Neuronal stem cell (in vitro differentiated cells): ENCODE results near the gene CACNA1H.
"Not testable (repeated sequence)": the region's sequence is repeated elsewhere in the genome, so short reads cannot be mapped to it uniquely, and the experiment has no call there.

Source experiments
- DNase-seq: peaks from one replicate; pipeline ENCODE4 v3.0.0-alpha.2; 2013; ENCODE audit warnings: low spot score
- H2AFZ ChIP-seq: one replicate; pipeline ENCODE4 v1.6.1; 2013; ENCODE audit warnings: mild to moderate bottlenecking, low read length, inconsistent platforms
- H2AK5ac ChIP-seq: 2 replicates; pipeline ENCODE4 v1.6.1; 2013; ENCODE audit warnings: low read depth, mild to moderate bottlenecking, inconsistent platforms, low read length, moderate library complexity, mixed read lengths
- H2BK120ac ChIP-seq: 2 replicates; pipeline ENCODE4 v1.6.1; 2013; ENCODE audit warnings: low read depth, mild to moderate bottlenecking, inconsistent platforms, low read length, moderate library complexity, mixed read lengths
- H2BK12ac ChIP-seq: one replicate; pipeline ENCODE4 v1.6.1; 2013; ENCODE audit warnings: low read length, inconsistent platforms
- H2BK15ac ChIP-seq: 2 replicates; pipeline ENCODE4 v1.6.1; 2013; ENCODE audit warnings: mild to moderate bottlenecking, low read length, inconsistent platforms, mixed read lengths
- H2BK5ac ChIP-seq: one replicate; pipeline ENCODE4 v1.6.1; 2013; ENCODE audit warnings: inconsistent platforms, mild to moderate bottlenecking, low read length, moderate library complexity
- H3K14ac ChIP-seq: one replicate; pipeline ENCODE4 v1.6.1; 2013; ENCODE audit warnings: low read length, inconsistent platforms
- H3K18ac ChIP-seq: 2 replicates; pipeline ENCODE4 v1.6.1; 2013; ENCODE audit warnings: low read length, inconsistent platforms
- H3K23ac ChIP-seq: 2 replicates; pipeline ENCODE4 v1.6.1; 2013; ENCODE audit warnings: low read depth, mild to moderate bottlenecking, mixed read lengths, low read length, inconsistent platforms; ENCODE audit not compliant: poor library complexity
- H3K27ac ChIP-seq: replicated peaks from 3 replicates; pipeline ENCODE4 v1.5.1; 2013; ENCODE audit warnings: low read length, inconsistent platforms
- H3K27me3 ChIP-seq, 3 experiments: 2 replicates each; pipeline ENCODE4 v1.6.1; 2013; ENCODE audit warnings: low read length in 3 of 3, mild to moderate bottlenecking in 2 of 3, inconsistent platforms in 1 of 3, low read depth in 1 of 3, mixed read lengths in 1 of 3, moderate library complexity in 1 of 3; ENCODE audit not compliant: control insufficient read depth in 3 of 3, insufficient read depth in 3 of 3
- H3K36me3 ChIP-seq, 2 donors: replicated peaks in 1 of 2; 2 replicates each; pipeline ENCODE4 v1.6.1; 2013; ENCODE audit warnings: low read length in 2 of 2; ENCODE audit not compliant: control insufficient read depth in 2 of 2, insufficient read depth in 2 of 2
- H3K4ac ChIP-seq: 2 replicates; pipeline ENCODE4 v1.6.1; 2013; ENCODE audit warnings: inconsistent platforms, mild to moderate bottlenecking, low read length, moderate library complexity
- H3K4me1 ChIP-seq, 2 donors: 1 replicate in 1 of 2; 2 replicates in 1 of 2; pipeline ENCODE4 v1.6.1; 2013; ENCODE audit warnings: low read length in 2 of 2, low read depth in 1 of 2; ENCODE audit not compliant: control insufficient read depth in 2 of 2, insufficient read depth in 1 of 2
- H3K4me2 ChIP-seq: one replicate; pipeline ENCODE4 v1.6.1; 2013; ENCODE audit warnings: mild to moderate bottlenecking, low read length, inconsistent platforms; ENCODE audit not compliant: insufficient read depth, poor library complexity, severe bottlenecking
- H3K4me3 ChIP-seq, 2 donors: 2 replicates each; pipeline ENCODE4 v1.5.1; 2013; ENCODE audit warnings: low read length in 2 of 2, mild to moderate bottlenecking in 2 of 2, inconsistent platforms in 1 of 2, moderate library complexity in 1 of 2
- H3K79me1 ChIP-seq: one replicate; pipeline ENCODE4 v1.6.1; 2013; ENCODE audit warnings: low read depth, mild to moderate bottlenecking, inconsistent platforms, low read length, moderate library complexity
- H3K9ac ChIP-seq: one replicate; pipeline ENCODE4 v1.6.1; 2013; ENCODE audit warnings: mild to moderate bottlenecking, low read depth, low read length, inconsistent platforms; ENCODE audit not compliant: poor library complexity
- H3K9me3 ChIP-seq, 2 donors: replicated peaks in 1 of 2; 2 replicates each; pipeline versions ENCODE3 to v1.6.1; 2013; ENCODE audit warnings: low read length in 2 of 2, mild to moderate bottlenecking in 2 of 2, inconsistent platforms in 1 of 2, low read depth in 1 of 2, mixed read lengths in 1 of 2, moderate library complexity in 1 of 2; ENCODE audit not compliant: control insufficient read depth in 2 of 2, insufficient read depth in 1 of 2
- H4K8ac ChIP-seq: one replicate; pipeline ENCODE4 v1.6.1; 2013; ENCODE audit warnings: low read depth, mild to moderate bottlenecking, inconsistent platforms, low read length, moderate library complexity
- H4K91ac ChIP-seq: one replicate; pipeline ENCODE4 v1.6.1; 2013; ENCODE audit warnings: low read length, low read depth, mild to moderate bottlenecking, inconsistent platforms; ENCODE audit not compliant: poor library complexity
- WGBS, 2 donors: extraction: QIAGEN DNeasy Blood & Tissue Kit; methylation state at CpG; one replicate each; pipeline ENCODE4 v1.1.7; 2013; ENCODE audit warnings: missing lambda C conversion rate in 2 of 2, mixed read lengths in 1 of 2; ENCODE audit not compliant: insufficient read length in 2 of 2, insufficient replicate concordance in 1 of 2; ENCODE audit errors: extremely low coverage in 2 of 2; 5-methylcytosine and 5-hydroxymethylcytosine counted together

Gene CACNA1H

DNA sequence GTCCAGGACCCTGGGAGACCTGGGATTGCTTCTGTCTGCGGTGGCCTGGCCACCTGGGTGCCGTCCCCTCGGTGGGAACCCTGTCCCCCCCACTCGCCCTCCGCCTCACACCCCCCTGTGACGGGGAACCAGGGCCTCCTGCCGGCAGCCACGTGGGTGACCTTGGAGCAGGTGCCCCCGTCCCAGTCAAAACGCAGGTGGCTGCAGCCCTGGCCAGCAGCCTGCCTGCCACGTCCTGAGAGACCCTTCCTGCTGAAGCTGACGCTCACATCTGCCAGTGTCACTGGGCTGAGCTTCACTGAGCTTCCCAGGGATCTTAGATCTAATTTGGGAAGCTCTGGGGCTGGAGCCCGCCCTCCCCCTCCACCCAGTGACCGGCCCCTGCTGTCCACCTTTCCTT is 73.8 kb downstream of the CACNA1H start:
- not testable (repeated sequence) for H3K9me3 ChIP-seq, H2BK5ac ChIP-seq, H2BK12ac ChIP-seq, H3K9ac ChIP-seq, H3K4me3 ChIP-seq, H3K18ac ChIP-seq, H4K91ac ChIP-seq, H2BK120ac ChIP-seq, H3K4me1 ChIP-seq, H2BK15ac ChIP-seq, H3K36me3 ChIP-seq, H3K27me3 ChIP-seq, H3K27ac ChIP-seq, H3K4me2 ChIP-seq, H3K23ac ChIP-seq, H4K8ac ChIP-seq, H3K79me1 ChIP-seq, H2AK5ac ChIP-seq, H3K4ac ChIP-seq, H3K14ac ChIP-seq, H2AFZ ChIP-seq, DNase-seq
- no CpG with 5 or more reads among the region's 14 CpGs for WGBS, 2 donors

DNA sequence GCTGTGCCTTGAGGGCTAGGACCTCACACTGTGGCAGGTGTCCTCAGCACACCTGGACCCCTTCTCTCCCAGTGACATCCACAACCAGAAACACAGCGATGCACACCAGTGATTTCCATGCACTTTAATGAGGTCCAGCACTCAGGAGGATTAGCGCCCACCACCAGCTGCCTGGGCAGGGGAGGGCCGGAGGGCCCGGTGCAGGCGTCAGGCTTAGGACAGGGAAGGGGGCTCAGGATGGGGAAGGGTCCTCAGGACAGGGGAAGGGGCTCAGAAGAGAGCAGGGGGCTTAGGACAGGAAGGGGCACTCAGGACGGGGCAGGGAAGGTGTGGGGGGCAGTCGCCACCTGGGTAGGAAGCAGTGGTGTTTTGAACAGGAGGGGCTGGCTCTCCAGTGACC is 75.3 kb downstream of the CACNA1H start:
- not testable (repeated sequence) for H2BK5ac ChIP-seq, H2AFZ ChIP-seq, H3K14ac ChIP-seq, H3K4ac ChIP-seq, H2BK12ac ChIP-seq, H3K23ac ChIP-seq, H3K27ac ChIP-seq, H3K4me1 ChIP-seq, H2BK120ac ChIP-seq, H3K18ac ChIP-seq, H3K36me3 ChIP-seq, DNase-seq, H3K27me3 ChIP-seq, H3K9ac ChIP-seq, H3K9me3 ChIP-seq, H3K79me1 ChIP-seq, H4K8ac ChIP-seq, H4K91ac ChIP-seq, H3K4me3 ChIP-seq, H2AK5ac ChIP-seq, H2BK15ac ChIP-seq, H3K4me2 ChIP-seq
- no CpG with 5 or more reads among the region's 7 CpGs for WGBS, 2 donors

- not testable (repeated sequence) for H2AK5ac ChIP-seq, H3K4me3 ChIP-seq, H3K27me3 ChIP-seq, H3K27ac ChIP-seq, H2BK12ac ChIP-seq, DNase-seq, H2BK5ac ChIP-seq, H3K4ac ChIP-seq, H3K14ac ChIP-seq, H3K9me3 ChIP-seq, H2BK15ac ChIP-seq, H2BK120ac ChIP-seq, H4K8ac ChIP-seq, H3K4me1 ChIP-seq, H3K23ac ChIP-seq, H3K79me1 ChIP-seq, H3K4me2 ChIP-seq, H3K9ac ChIP-seq, H4K91ac ChIP-seq, H3K36me3 ChIP-seq, H2AFZ ChIP-seq, H3K18ac ChIP-seq
- no CpG with 5 or more reads among the region's 13 CpGs for WGBS, 2 donors
Measured at GRCh38 chr16:1229476-1229875, 76.6 kb downstream of the CACNA1H start.

- H2BK15ac ChIP-seq, H3K4ac ChIP-seq, H2BK5ac ChIP-seq, H2BK120ac ChIP-seq, H3K4me2 ChIP-seq, H3K27ac ChIP-seq, H2BK12ac ChIP-seq, H3K79me1 ChIP-seq, H2AFZ ChIP-seq, H3K9me3 ChIP-seq, H3K14ac ChIP-seq, H3K27me3 ChIP-seq, H3K23ac ChIP-seq, H3K4me1 ChIP-seq, H3K18ac ChIP-seq, H3K36me3 ChIP-seq, H4K8ac ChIP-seq, H3K9ac ChIP-seq, H4K91ac ChIP-seq, DNase-seq, H3K4me3 ChIP-seq, H2AK5ac ChIP-seq: not testable (repeated sequence)
- WGBS, 2 donors, result no CpG with 5 or more reads among the region's 11 CpGs
Measured at GRCh38 chr16:1230084-1230470, 77.2 kb downstream of the CACNA1H start, which contains the start of gene TPSB2. Gene TPSB2, minus strand, starts transcription at chr16:1230184. Its CDS starts 233 bp downstream, at chr16:1229951.
